ENCODE measurements around the gene ZNF576.
"Not testable (repeated sequence)": the region's sequence is repeated elsewhere in the genome, so short reads cannot be mapped to it uniquely, and the experiment has no call there.

ZNF576 gene

DNA sequence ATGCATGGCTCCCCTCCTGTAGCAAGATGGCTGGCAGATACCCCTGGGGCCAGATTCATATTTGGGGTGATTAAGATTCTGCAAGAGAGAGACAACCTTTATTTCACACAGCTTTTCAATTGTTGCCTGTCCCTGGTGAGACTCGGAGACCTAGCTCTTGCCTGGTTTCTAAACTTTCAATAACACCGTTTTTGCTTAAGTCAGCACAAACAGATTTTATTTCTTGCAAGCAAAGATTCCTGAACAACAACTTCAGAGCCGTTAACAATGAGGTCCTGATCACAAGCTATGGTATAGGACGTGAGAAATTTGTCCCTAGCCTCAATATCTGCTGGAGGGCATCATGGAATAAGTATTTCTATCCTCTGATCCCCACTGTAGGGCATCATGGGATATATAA lies 46.1 kb downstream of the ZNF576 start:
- no peak overlapping the region for H3K4me3 ChIP-seq (ENCODE audit: low read length)
- no peak for DNase-seq (ENCODE audit: low read depth)
- TF ChIP-seq, protein P1, sequence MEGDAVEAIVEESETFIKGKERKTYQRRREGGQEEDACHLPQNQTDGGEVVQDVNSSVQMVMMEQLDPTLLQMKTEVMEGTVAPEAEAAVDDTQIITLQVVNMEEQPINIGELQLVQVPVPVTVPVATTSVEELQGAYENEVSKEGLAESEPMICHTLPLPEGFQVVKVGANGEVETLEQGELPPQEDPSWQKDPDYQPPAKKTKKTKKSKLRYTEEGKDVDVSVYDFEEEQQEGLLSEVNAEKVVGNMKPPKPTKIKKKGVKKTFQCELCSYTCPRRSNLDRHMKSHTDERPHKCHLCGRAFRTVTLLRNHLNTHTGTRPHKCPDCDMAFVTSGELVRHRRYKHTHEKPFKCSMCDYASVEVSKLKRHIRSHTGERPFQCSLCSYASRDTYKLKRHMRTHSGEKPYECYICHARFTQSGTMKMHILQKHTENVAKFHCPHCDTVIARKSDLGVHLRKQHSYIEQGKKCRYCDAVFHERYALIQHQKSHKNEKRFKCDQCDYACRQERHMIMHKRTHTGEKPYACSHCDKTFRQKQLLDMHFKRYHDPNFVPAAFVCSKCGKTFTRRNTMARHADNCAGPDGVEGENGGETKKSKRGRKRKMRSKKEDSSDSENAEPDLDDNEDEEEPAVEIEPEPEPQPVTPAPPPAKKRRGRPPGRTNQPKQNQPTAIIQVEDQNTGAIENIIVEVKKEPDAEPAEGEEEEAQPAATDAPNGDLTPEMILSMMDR (conservative IDR thresholded peaks at IDR 0.05; ENCODE audit: low read depth, low read length) = no peak

DNA sequence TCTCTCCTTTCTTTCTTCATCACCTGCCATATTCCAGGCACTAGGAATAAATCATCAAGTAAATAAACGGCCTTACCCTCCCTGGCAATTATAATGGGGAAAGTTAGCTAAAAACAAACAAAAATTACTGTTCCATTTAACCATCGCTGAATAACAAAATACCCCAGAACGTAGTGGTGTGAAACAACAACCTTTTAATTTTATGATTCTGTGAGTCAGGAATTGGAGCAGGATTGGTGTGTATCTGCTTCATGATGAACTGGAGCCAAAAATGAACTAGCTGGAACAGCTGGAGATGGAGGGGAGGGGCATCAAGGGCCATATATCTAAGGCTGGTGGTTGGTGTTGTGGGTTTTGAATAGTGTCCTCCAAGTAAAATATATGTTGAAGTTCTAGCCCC lies 46.9 kb downstream of the ZNF576 start:
- DNase-seq (ENCODE audit: low read depth) = no peak
- H3K4me3 ChIP-seq (ENCODE audit: low read length) = no peak overlapping the region
- TF ChIP-seq, protein P1 (conservative IDR thresholded peaks at IDR 0.05; ENCODE audit: low read depth, low read length) = no peak

DNA sequence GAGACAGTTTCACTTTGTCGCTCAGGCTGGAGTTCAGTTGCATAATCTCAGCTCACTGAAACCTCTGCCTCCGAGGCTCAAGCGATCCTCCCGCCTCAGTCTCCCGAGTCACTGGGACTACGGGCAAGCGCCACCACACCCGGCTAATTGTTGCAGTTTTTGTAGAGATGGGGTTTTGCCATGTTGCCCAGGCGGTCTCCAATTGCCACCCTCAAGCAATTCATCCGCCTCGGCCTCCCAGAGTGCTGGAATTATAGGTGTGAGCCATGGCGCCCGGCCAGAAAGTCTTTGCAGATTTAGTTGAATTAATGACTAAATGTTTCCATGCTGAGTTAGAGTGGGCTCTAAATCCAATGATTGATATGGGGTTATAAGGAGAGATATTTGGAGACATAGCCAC lies 47.8 kb downstream of the ZNF576 start:
- TF ChIP-seq, protein P1 (conservative IDR thresholded peaks at IDR 0.05; ENCODE audit: low read depth, low read length) = no peak
- H3K4me3 ChIP-seq (ENCODE audit: low read length) = no peak overlapping the region
- DNase-seq (ENCODE audit: low read depth) = no peak

DNA sequence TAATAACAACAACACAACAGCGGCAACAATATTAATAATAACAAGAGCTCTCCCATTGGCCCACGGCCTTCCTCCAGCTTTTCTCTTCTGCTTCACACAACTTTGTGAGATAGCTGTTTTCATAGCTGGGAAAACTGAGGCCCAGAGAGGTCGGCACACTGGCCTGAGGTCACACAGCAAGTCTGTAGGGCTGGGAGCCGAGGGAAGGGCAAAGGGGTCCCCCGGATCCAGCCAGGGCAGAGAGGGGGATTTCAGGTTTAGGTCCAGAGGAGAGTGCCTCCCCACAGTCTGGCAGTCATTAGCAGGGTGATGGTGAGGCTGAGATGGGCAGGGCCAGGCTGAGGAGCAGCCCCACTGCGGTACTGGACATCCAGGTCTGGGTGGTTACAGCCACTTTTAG lies 52.2 kb downstream of the ZNF576 start:
- TF ChIP-seq, protein P1 (conservative IDR thresholded peaks at IDR 0.05; ENCODE audit: low read depth, low read length) = no peak
- H3K4me3 ChIP-seq (ENCODE audit: low read length) = no peak overlapping the region
- no peak for DNase-seq (ENCODE audit: low read depth)

DNA sequence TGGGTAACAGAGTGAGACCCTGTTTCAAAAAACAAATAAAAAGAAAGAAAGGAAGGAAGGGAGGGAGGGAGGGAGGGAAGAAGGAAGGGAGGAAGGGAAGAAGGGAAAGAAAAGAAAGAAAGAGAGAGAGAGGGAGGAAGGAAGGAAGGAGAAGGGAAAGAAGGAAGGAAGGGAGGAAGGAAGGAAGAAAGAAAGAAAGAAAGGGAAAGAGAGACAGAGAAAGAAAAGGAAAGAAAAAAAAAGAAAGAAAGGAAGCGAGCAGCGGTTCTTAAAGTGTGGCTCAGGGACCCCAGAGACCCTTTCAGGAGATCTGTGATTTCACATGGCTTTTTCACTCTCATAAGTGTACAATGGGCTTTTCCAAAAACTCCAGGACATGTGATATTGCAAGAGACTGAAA lies 53.1 kb downstream of the ZNF576 start:
- TF ChIP-seq, protein P1 (conservative IDR thresholded peaks at IDR 0.05; ENCODE audit: low read depth, low read length) = no peak
- no peak for DNase-seq (ENCODE audit: low read depth)
- H3K4me3 ChIP-seq (ENCODE audit: low read length) = no peak overlapping the region

DNA sequence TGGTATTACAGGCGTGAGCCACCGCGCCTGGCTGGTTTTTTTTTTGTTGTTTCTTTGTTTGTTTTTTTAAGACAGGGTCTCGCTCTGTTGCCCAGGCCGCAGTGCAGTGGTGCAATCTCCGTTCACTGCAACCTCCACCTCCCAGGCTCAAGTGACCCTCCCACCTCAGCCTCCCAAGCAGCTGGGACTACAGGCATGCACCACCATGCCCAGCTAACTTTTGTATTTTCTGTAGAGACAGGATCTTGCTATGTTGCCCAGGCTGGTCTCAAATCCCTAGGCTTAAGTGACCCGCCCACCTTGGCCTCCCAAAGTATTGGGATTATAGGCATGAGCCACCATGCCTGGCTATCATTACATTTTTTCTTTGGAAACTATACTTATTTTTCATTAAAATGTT lies 53.9 kb downstream of the ZNF576 start:
- H3K4me3 ChIP-seq (ENCODE audit: low read length); DNase-seq (ENCODE audit: low read depth): not testable (repeated sequence)

Measured in retinal pigment epithelial cell (primary cell).